ENCODE data around the gene FBLN1. TPM values are rescaled to one million over a fixed set of nuclear protein-coding genes. Genes with fewer than 3 reads are reported as not detected.
A peak's percentile ranks its signal among the peaks of the same experiment; 100 is the strongest.
"Not testable (repeated sequence)": the region's sequence is repeated elsewhere in the genome, so short reads cannot be mapped to it uniquely, and the experiment has no call there.

FBLN1 gene
- total RNA-seq, 1 donor from 2014 or later, result 18.2 TPM

DNA sequence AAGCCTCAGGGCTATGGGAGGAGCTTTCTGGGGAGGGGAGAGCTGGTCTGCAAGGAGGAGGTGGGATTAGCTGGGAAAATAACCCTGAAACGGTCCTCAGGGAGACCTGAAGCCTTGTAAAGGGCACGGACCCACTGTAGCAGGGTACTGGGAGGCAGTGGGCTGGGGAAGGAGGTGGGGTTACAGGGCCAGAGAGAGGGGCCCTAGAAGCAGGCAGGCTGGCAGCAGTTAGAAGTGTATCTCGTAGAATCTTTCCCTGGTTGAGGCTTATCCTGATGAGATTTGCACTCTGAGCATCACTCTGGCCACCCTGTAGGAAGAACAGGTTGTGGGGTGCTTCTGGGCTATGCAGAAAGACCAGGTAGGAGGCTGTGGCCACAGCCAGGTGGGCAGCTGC lies 29.6 kb downstream of the FBLN1 start:
- DNase-seq (ENCODE audit: low read depth), result no peak
- no peak overlapping the region for H3K4me3 ChIP-seq (ENCODE audit: low read depth, low read length)
- TF ChIP-seq, protein P1, sequence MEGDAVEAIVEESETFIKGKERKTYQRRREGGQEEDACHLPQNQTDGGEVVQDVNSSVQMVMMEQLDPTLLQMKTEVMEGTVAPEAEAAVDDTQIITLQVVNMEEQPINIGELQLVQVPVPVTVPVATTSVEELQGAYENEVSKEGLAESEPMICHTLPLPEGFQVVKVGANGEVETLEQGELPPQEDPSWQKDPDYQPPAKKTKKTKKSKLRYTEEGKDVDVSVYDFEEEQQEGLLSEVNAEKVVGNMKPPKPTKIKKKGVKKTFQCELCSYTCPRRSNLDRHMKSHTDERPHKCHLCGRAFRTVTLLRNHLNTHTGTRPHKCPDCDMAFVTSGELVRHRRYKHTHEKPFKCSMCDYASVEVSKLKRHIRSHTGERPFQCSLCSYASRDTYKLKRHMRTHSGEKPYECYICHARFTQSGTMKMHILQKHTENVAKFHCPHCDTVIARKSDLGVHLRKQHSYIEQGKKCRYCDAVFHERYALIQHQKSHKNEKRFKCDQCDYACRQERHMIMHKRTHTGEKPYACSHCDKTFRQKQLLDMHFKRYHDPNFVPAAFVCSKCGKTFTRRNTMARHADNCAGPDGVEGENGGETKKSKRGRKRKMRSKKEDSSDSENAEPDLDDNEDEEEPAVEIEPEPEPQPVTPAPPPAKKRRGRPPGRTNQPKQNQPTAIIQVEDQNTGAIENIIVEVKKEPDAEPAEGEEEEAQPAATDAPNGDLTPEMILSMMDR (IDR thresholded peaks at IDR 0.05; ENCODE audit: insufficient read depth, low read length, severe bottlenecking), result no peak
- no peaks in the 10 kb centered on the region for H3K36me3 ChIP-seq (ENCODE audit: control insufficient read depth, insufficient read depth, low read length)
- no peak for FAIRE-seq
- H3K27me3 ChIP-seq (ENCODE audit: control insufficient read depth, insufficient read depth, low read length), result no peaks in the 10 kb centered on the region

DNA sequence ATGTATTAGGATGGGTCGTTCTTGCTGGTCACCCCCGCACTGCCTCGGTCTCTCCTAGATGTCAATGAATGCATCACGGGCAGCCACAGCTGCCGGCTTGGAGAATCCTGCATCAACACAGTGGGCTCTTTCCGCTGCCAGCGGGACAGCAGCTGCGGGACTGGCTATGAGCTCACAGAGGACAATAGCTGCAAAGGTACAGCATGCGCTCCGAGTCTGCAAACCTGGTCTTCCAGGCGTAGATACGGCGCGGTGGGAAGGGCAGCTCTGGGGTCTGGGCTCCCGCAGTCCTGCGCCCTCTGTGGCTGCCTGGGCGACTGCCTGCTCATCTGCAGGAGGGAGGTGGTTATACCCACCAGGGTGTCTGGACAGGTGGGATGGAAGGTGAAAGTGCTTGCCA lies 31.0 kb downstream of the FBLN1 start:
- Histone ChIP-seq H3K36me3 (ENCODE audit: control insufficient read depth, insufficient read depth, low read length) (no peaks in the 10 kb centered on the region), H3K27me3 (ENCODE audit: control insufficient read depth, insufficient read depth, low read length) (no peaks in the 10 kb centered on the region), H3K4me3 (ENCODE audit: low read depth, low read length) (no peak overlapping the region)
- FAIRE-seq, result no peak
- DNase-seq (ENCODE audit: low read depth), result no peak
- TF ChIP-seq, protein P1 (IDR thresholded peaks at IDR 0.05; ENCODE audit: insufficient read depth, low read length, severe bottlenecking), result no peak

DNA sequence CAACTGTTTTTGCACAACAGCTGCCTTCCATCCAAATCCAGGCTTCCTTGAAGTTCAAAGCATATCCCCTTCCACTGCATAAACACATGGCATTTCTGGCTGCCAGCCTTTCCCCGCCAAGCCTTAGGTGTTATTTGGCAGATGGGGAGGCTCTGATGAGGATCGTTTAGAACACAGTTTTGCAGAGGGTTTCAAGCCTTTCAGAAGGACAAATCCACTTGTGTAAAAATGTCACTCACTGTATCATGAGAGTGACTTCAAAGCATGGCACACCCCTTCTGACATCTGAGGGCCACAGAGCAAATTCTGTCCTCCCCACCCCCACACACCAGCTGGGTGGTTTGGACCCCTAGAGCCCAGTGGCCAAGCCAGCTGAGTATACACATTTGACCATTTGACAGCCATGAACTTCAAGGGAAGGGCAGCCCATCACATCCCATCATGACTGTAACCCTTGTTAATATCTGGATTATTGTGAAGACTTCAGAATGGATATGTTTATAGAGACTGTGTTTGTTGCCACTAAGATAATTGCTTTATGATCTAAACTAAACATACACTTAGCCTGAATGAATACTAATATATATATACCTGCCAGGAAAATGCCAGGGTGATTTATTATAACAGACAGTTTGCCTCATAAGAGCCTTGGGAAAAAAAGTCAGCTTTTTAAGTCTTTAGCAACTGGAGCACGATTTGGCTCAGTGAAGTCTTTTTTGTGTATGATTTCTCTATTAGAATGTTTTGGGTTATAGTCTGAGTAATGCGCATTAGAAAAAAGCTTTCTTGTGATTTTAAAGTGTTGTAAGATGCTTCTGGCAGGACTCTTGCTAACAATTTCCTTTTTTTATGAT lies 31.9 kb downstream of the FBLN1 start:
- TF ChIP-seq, protein P1 (IDR thresholded peaks at IDR 0.05; ENCODE audit: insufficient read depth, low read length, severe bottlenecking), result no peak
- FAIRE-seq (no peak), DNase-seq (ENCODE audit: low read depth) (no peak)
- Histone ChIP-seq H3K4me3 (ENCODE audit: low read depth, low read length) (no peak overlapping the region), H3K27me3 (ENCODE audit: control insufficient read depth, insufficient read depth, low read length) (no peaks in the 10 kb centered on the region), H3K36me3 (ENCODE audit: control insufficient read depth, insufficient read depth, low read length) (no peaks in the 10 kb centered on the region)

DNA sequence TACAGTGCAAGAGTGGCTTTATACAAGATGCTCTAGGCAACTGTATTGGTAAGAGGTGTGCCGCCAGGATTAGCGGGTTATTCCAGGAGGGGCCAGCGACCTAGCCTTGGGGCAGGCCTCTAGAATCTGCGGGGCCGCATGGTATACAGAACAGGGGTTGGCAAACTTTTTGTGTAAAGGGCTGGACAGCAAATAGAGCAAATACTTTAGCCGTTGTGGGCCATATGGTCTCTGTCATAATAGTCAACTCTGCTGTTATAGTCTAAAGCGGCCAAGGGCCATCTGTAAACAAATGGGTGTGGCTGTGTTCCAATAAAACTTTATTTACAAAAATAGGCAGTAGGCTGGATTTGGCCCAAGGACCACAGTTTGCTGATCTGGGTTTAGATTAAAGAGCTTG lies 32.6 kb downstream of the FBLN1 start:
- no peak for FAIRE-seq

DNA sequence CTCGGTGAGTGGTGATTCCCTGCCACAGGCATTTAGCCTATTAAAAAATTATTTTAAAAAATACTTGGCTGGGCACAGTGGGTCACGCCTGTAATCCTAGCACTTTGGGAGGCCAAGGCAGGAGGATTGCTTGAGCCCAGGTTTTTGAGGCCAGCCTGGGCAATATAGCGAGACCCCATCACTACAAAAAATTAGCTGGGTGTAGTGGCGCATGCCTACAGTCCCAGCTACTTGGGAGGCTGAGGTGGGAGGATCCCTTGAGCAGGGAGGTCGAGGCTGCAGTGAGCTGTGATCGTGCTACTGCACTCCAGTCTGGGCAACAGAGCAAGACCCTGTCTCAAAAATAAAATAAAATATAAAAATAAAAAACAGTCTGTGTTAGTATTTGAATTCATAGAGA lies 33.2 kb downstream of the FBLN1 start:
- not testable (repeated sequence) for H3K27me3 ChIP-seq (ENCODE audit: control insufficient read depth, insufficient read depth, low read length); DNase-seq (ENCODE audit: low read depth); FAIRE-seq; H3K36me3 ChIP-seq (ENCODE audit: control insufficient read depth, insufficient read depth, low read length); H3K4me3 ChIP-seq (ENCODE audit: low read depth, low read length)

More for the DNA sequence above, 32.6 kb downstream of the FBLN1 start:
- H3K27me3 ChIP-seq (ENCODE audit: control insufficient read depth, insufficient read depth, low read length), result no peaks in the 10 kb centered on the region
- no peak for DNase-seq (ENCODE audit: low read depth)
- no peaks in the 10 kb centered on the region for H3K36me3 ChIP-seq (ENCODE audit: control insufficient read depth, insufficient read depth, low read length)
- no peak overlapping the region for H3K4me3 ChIP-seq (ENCODE audit: low read depth, low read length)
- TF ChIP-seq, protein P1 (IDR thresholded peaks at IDR 0.05; ENCODE audit: insufficient read depth, low read length, severe bottlenecking), result no peak

DNA sequence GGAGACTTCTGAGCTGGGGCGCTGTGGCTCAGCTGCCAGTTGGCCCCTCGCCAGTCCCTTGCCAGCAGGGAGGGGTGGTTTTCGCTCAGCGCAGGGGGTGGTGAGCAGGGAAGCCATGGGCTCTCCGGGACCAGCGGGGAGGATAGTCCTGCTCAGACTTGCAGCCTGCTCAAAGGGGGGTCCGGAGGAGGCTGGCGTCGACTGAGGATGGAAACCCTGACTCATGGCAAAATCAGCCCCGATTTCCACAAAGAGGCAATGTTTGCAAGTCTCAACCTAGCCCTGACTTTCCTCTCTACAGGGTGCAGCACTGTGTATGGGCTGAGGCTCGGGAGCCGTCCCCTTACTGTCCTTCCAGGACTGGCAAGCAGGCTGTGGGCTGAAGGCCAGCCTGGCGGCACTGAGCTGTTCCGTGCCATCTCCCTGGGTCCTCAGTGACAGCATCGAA lies 35.1 kb downstream of the FBLN1 start:
- DNase-seq (ENCODE audit: low read depth) (peak; percentile 99), FAIRE-seq (peak; percentile 88)

More for the DNA sequence above, 35.1 kb downstream of the FBLN1 start:
- Histone ChIP-seq H3K36me3 (ENCODE audit: control insufficient read depth, insufficient read depth, low read length) (no peaks in the 10 kb centered on the region), H3K27me3 (ENCODE audit: control insufficient read depth, insufficient read depth, low read length) (no peaks in the 10 kb centered on the region), H3K4me3 (ENCODE audit: low read depth, low read length) (no peak overlapping the region)
- TF ChIP-seq, protein P1 (IDR thresholded peaks at IDR 0.05; ENCODE audit: insufficient read depth, low read length, severe bottlenecking), result peak; percentile 18
